OCI-LY7 (cell line): ENCODE results near the gene TRIM46. TPM values are rescaled to one million over a fixed set of nuclear protein-coding genes. Genes with fewer than 3 reads are reported as not detected.
A peak's percentile ranks its signal among the peaks of the same experiment; 100 is the strongest.
"Not testable (repeated sequence)": the region's sequence is repeated elsewhere in the genome, so short reads cannot be mapped to it uniquely, and the experiment has no call there.

Experiments used
- BruUV-seq: library from RNA; stranded (reverse); fragments of 400-500 nt; replicated peaks from 2 replicates; lab custom pipeline; 2021; lab: Mats Ljungman, UMichigan
- CTCF ChIA-PET: fragments of 300-600 bp; sonication (Branson Sonifier 250); formaldehyde crosslinking; loops from one replicate; lab custom pipeline; 2022; ENCODE audit warnings: antibody characterized with exemption; ENCODE audit not compliant: unreplicated experiment; lab: Charles Lee
- POLR2A ChIA-PET: fragments of 300-600 bp; sonication (Branson Sonifier 250); formaldehyde crosslinking; loops from one replicate; lab custom pipeline; 2022; ENCODE audit warnings: antibody characterized with exemption; lab: Charles Lee
- DNase-seq: peaks from one replicate; pipeline ENCODE4 v3.0.0-alpha.2; 2015; ENCODE audit warnings: low spot score
- H2AFZ ChIP-seq: fragments of 200-600 bp; sonication (generic), shearing (Covaris generic); 2 replicates; pipeline ENCODE4 v1.6.1; 2014; ENCODE audit warnings: mild to moderate bottlenecking, antibody characterized with exemption, low read length, moderate library complexity
- H3K27ac ChIP-seq: fragments of 200-600 bp; sonication (generic); 2 replicates; pipeline ENCODE4 v1.5.1; 2014; ENCODE audit warnings: mixed run types, low read depth, mild to moderate bottlenecking, moderate library complexity, low read length, inconsistent platforms; ENCODE audit not compliant: poor library complexity, severe bottlenecking
- H3K36me3 ChIP-seq: fragments of 200-600 bp; sonication (generic); 2 replicates; pipeline ENCODE4 v1.6.1; 2014; ENCODE audit warnings: mild to moderate bottlenecking, antibody characterized with exemption, low read length, moderate library complexity, mixed read lengths; ENCODE audit not compliant: insufficient read depth
- H3K4me1 ChIP-seq: fragments of 200-600 bp; sonication (generic); 2 replicates; pipeline ENCODE4 v1.5.1; 2014; ENCODE audit warnings: mild to moderate bottlenecking, low read length; ENCODE audit not compliant: insufficient read depth, poor library complexity, severe bottlenecking
- H3K4me2 ChIP-seq: fragments of 200-600 bp; sonication (generic); 2 replicates; pipeline ENCODE4 v1.6.1; 2014; ENCODE audit warnings: mild to moderate bottlenecking, low read length
- H3K4me3 ChIP-seq: fragments of 200-600 bp; sonication (generic); 2 replicates; pipeline ENCODE4 v1.5.1; 2014; ENCODE audit warnings: mild to moderate bottlenecking, low read depth, low read length; ENCODE audit not compliant: poor library complexity, severe bottlenecking
- H3K79me2 ChIP-seq: fragments of 200-600 bp; sonication (generic); 2 replicates; pipeline ENCODE4 v1.6.1; 2016; ENCODE audit warnings: low read depth, mild to moderate bottlenecking, low read length, moderate library complexity, mixed read lengths; ENCODE audit not compliant: insufficient read depth
- H3K9me2 ChIP-seq: fragments of 200-600 bp; sonication (generic); 2 replicates; pipeline ENCODE4 v1.6.1; 2016; ENCODE audit warnings: mild to moderate bottlenecking, low read length, mixed read lengths; ENCODE audit not compliant: insufficient read depth
- H3K9me3 ChIP-seq: fragments of 200-600 bp; sonication (generic); 2 replicates; pipeline ENCODE4 v1.6.1; 2014; ENCODE audit warnings: mild to moderate bottlenecking, mixed run types, low read length, mixed read lengths
- H4K20me1 ChIP-seq: fragments of 200-600 bp; sonication (generic); 2 replicates; pipeline ENCODE4 v1.6.1; 2014; ENCODE audit warnings: mild to moderate bottlenecking, antibody characterized with exemption, low read length, moderate library complexity, mixed read lengths; ENCODE audit not compliant: insufficient read depth
- CTCF ChIP-seq: fragments of 200-600 bp; sonication (generic); conservative IDR thresholded peaks from 2 replicates; pipeline ENCODE4 v1.5.1; 2014; ENCODE audit warnings: mild to moderate bottlenecking, antibody characterized with exemption, low read length, moderate library complexity, mixed read lengths
- EZH2phosphoT487 ChIP-seq: fragments of 200-600 bp; sonication (generic); IDR thresholded peaks from 2 replicates; pipeline ENCODE4 v1.6.1; 2018; ENCODE audit warnings: low read depth, borderline replicate concordance, mild to moderate bottlenecking, mixed run types, antibody characterized with exemption, low read length, moderate library complexity, mixed read lengths
- intact Hi-C: fragments of 100-400 bp; cut with micrococcal nuclease; formaldehyde crosslinking; loops from one replicate; pipeline ENCODE4 v1.10.0; 2022; ENCODE audit not compliant: unreplicated experiment
- total RNA-seq, 2 experiments: library from RNA; depleted of rRNA in 1 of 2; stranded (reverse); fragments of >200 nt in 1 of 2; shearing (Covaris generic) in 1 of 2; gene quantifications; 2 replicates each; pipeline ENCODE4 v1.2.3, GENCODE V29; 2014 to 2022

Gene TRIM46
- total RNA-seq, 2 experiments from 2014 or later: 3.1 to 4.5 TPM

- intact Hi-C loops: loop anchor here (1.0 kb wide), 1 partner anchor 16 kb away; no protein-coding TSS in a partner anchor
- Histone ChIP-seq H3K79me2 (no peaks in the 10 kb centered on the region), H3K9me3 (no peaks in the 10 kb centered on the region), H4K20me1 (no peaks in the 10 kb centered on the region), H3K9me2 (no peaks in the 10 kb centered on the region), H3K4me2 (peak overlapping the region; percentile 53), H3K4me3 (peak overlapping the region; percentile 29), H3K4me1 (peaks cover 15% of the 10 kb centered on the region), H2AFZ (no peak overlapping the region; the same call in 1 of the 2 replicates), H3K27ac (no peak overlapping the region), H3K36me3 (no peaks in the 10 kb centered on the region)
- ChIA-PET CTCF (interaction anchor here (0.5 to 1.3 kb wide), 5 partner anchors 7 to 107 kb away, joined by 3 to 9 read pairs (median 3); no protein-coding TSS in a partner anchor), POLR2A (no interaction called here)
- no TSS peak for BruUV-seq
- TF ChIP-seq CTCF (no peak), EZH2phosphoT487 (no peak)
- DNase-seq: no peak
Observed at GRCh38 chr1:155192346-155193274, 19.0 kb downstream of the TRIM46 start.

GRCh38 chr1:155193275-155193990 lies 19.8 kb downstream of the TRIM46 start:
- POLR2A ChIA-PET: interaction anchor here (0.5 to 1.5 kb wide), 4 partner anchors 8 to 22 kb away, joined by 3 to 4 read pairs (median 3); partner anchors contain the start of gene KRTCAP2
- BruUV-seq: no TSS peak
- H3K36me3 ChIP-seq: no peaks in the 10 kb centered on the region
- no peaks in the 10 kb centered on the region for H3K79me2 ChIP-seq
- peaks cover 15% of the 10 kb centered on the region for H3K4me1 ChIP-seq
- peak overlapping the region; percentile 29 for H3K4me3 ChIP-seq
- peak overlapping the region; percentile 53 for H3K4me2 ChIP-seq
- no peaks in the 10 kb centered on the region for H3K9me2 ChIP-seq
- no peaks in the 10 kb centered on the region for H3K9me3 ChIP-seq
- H3K27ac ChIP-seq: no peak overlapping the region
- CTCF ChIA-PET: interaction anchor here (0.5 to 1.3 kb wide), 6 partner anchors 8 to 413 kb away, joined by 3 to 9 read pairs (median 4); no protein-coding TSS in a partner anchor
- H2AFZ ChIP-seq: no peak overlapping the region; the same call in 1 of the 2 replicates
- DNase-seq: peak; percentile 74
- no peaks in the 10 kb centered on the region for H4K20me1 ChIP-seq
- TF ChIP-seq CTCF (peak; percentile 96), EZH2phosphoT487 (no peak)
- intact Hi-C loops: loop anchor here (1.0 kb wide), 1 partner anchor 17 kb away; no protein-coding TSS in a partner anchor

- H3K4me3 ChIP-seq, H4K20me1 ChIP-seq, H3K9me2 ChIP-seq, H3K79me2 ChIP-seq, DNase-seq, H3K9me3 ChIP-seq, H3K36me3 ChIP-seq, H3K27ac ChIP-seq, H2AFZ ChIP-seq, BruUV-seq: not testable (repeated sequence)
- Histone ChIP-seq H3K4me1 (peaks cover 15% of the 10 kb centered on the region), H3K4me2 (peak overlapping the region; percentile 53)
- intact Hi-C loops: loop anchor here (1.0 kb wide), 1 partner anchor 18 kb away; no protein-coding TSS in a partner anchor
- ChIA-PET CTCF (interaction anchor here (0.6 to 1.3 kb wide), 4 partner anchors 13 to 414 kb away, joined by 3 to 4 read pairs (median 3); no protein-coding TSS in a partner anchor), POLR2A (interaction anchor here (0.5 to 1.5 kb wide), 4 partner anchors 9 to 23 kb away, joined by 3 to 4 read pairs (median 3); partner anchors contain the start of gene KRTCAP2)
Observed at GRCh38 chr1:155193991-155194240, 20.3 kb downstream of the TRIM46 start.
